PC-9 (cell line): Measurements from ENCODE around the gene MVB12B. TPM values are rescaled to one million over a fixed set of nuclear protein-coding genes. Genes with fewer than 3 reads are reported as not detected.

ENCODE experiments used
- BruUV-seq: library from RNA; stranded (reverse); fragments of 400-500 nt; replicated peaks from 2 replicates; lab custom pipeline; 2021; lab: Mats Ljungman, UMichigan
- CTCF ChIA-PET: fragments of 300-600 bp; sonication (Branson Sonifier 250); formaldehyde crosslinking; loops from one replicate; lab custom pipeline; 2022; ENCODE audit warnings: antibody characterized with exemption; lab: Charles Lee
- POLR2A ChIA-PET: fragments of 300-600 bp; sonication (Branson Sonifier 250); formaldehyde crosslinking; loops from one replicate; lab custom pipeline; 2022; ENCODE audit warnings: antibody characterized with exemption; ENCODE audit not compliant: unreplicated experiment; lab: Charles Lee
- DNase-seq, 2 experiments: peaks; one replicate each; pipeline versions ENCODE4 v3.0.0 to v3.0.0-alpha.2; 2015 to 2022; ENCODE audit warnings: mixed read lengths in 1 of 2
- H2AFZ ChIP-seq: fragments of 200-600 bp; sonication (generic); 2 replicates; pipeline ENCODE4 v1.8.1; 2017; ENCODE audit warnings: antibody characterized with exemption
- H3F3A ChIP-seq: fragments of 200-600 bp; sonication (generic); 2 replicates; pipeline ENCODE4 v1.8.1; 2017; ENCODE audit warnings: antibody characterized with exemption, mild to moderate bottlenecking, low read depth; ENCODE audit not compliant: insufficient read depth
- H3K27ac ChIP-seq: fragments of 200-600 bp; sonication (generic); 2 replicates; pipeline ENCODE4 v1.6.1; 2016; ENCODE audit warnings: mixed run types
- H3K27me3 ChIP-seq: fragments of 200-600 bp; sonication (generic); 2 replicates; pipeline ENCODE4 v1.6.1; 2016; ENCODE audit warnings: low read depth, mixed run types; ENCODE audit not compliant: insufficient read depth
- H3K36me3 ChIP-seq: fragments of 200-600 bp; sonication (generic); 2 replicates; pipeline ENCODE4 v1.6.1; 2016; ENCODE audit warnings: low read depth, mixed run types
- H3K4me1 ChIP-seq: fragments of 200-600 bp; sonication (generic); replicated peaks from 2 replicates; pipeline ENCODE4 v1.6.1; 2016; ENCODE audit warnings: mixed run types; ENCODE audit not compliant: insufficient read depth
- H3K4me2 ChIP-seq: fragments of 200-600 bp; sonication (generic); 2 replicates; pipeline ENCODE4 v1.6.1; 2017; ENCODE audit warnings: mixed run types
- H3K4me3 ChIP-seq: fragments of 200-600 bp; sonication (generic); 2 replicates; pipeline ENCODE4 v1.6.1; 2016; ENCODE audit warnings: mixed run types
- H3K79me2 ChIP-seq: fragments of 200-600 bp; sonication (generic); 2 replicates; pipeline ENCODE4 v1.6.1; 2017; ENCODE audit warnings: low read depth, mixed run types
- H3K9me2 ChIP-seq: fragments of 200-600 bp; sonication (generic); 2 replicates; pipeline ENCODE4 v1.8.1; 2017; ENCODE audit warnings: mild to moderate bottlenecking; ENCODE audit not compliant: insufficient read depth
- H3K9me3 ChIP-seq: fragments of 200-600 bp; sonication (generic); 2 replicates; pipeline ENCODE4 v1.8.1; 2016; ENCODE audit warnings: low read depth; ENCODE audit not compliant: insufficient read depth
- H4K20me1 ChIP-seq: fragments of 200-600 bp; sonication (generic); 2 replicates; pipeline ENCODE4 v1.8.1; 2017; ENCODE audit not compliant: insufficient read depth
- EZH2 ChIP-seq: fragments of 200-600 bp; sonication (generic); IDR thresholded peaks from 2 replicates; pipeline ENCODE4 v1.8.0; 2017; ENCODE audit warnings: antibody characterized with exemption, low read depth
- intact Hi-C: fragments of 100-400 bp; cut with micrococcal nuclease; formaldehyde crosslinking; loops from one replicate; pipeline ENCODE4 v1.10.0; 2022; ENCODE audit not compliant: unreplicated experiment
- total RNA-seq: library from RNA; stranded (reverse); gene quantifications from 2 replicates; pipeline ENCODE4 v1.2.3, GENCODE V29; 2021
- TF ChIP-seq, protein P1 (sequence below): fragments of 200-600 bp; sonication (generic); conservative IDR thresholded peaks from 2 replicates; pipeline ENCODE4 v1.6.1; 2017; ENCODE audit warnings: mixed run types, antibody characterized with exemption, mild to moderate bottlenecking, moderate library complexity

The MVB12B gene
- total RNA-seq, 1 experiment from 2014 or later = 8.8 TPM

- H3K27ac ChIP-seq = peak overlapping the region; percentile 69
- BruUV-seq = no TSS peak
- H3K4me1 ChIP-seq = peaks cover 35% of the 10 kb centered on the region
- H2AFZ ChIP-seq = no peak overlapping the region
- no peak overlapping the region for H3K4me3 ChIP-seq
- H3K4me2 ChIP-seq = peak overlapping the region; percentile 52
- H3K9me3 ChIP-seq = no peaks in the 10 kb centered on the region
- H3K36me3 ChIP-seq = no peaks in the 10 kb centered on the region
- H3K27me3 ChIP-seq = no peaks in the 10 kb centered on the region
- DNase-seq = no peak
- no peak for TF ChIP-seq EZH2
- TF ChIP-seq, protein P1, sequence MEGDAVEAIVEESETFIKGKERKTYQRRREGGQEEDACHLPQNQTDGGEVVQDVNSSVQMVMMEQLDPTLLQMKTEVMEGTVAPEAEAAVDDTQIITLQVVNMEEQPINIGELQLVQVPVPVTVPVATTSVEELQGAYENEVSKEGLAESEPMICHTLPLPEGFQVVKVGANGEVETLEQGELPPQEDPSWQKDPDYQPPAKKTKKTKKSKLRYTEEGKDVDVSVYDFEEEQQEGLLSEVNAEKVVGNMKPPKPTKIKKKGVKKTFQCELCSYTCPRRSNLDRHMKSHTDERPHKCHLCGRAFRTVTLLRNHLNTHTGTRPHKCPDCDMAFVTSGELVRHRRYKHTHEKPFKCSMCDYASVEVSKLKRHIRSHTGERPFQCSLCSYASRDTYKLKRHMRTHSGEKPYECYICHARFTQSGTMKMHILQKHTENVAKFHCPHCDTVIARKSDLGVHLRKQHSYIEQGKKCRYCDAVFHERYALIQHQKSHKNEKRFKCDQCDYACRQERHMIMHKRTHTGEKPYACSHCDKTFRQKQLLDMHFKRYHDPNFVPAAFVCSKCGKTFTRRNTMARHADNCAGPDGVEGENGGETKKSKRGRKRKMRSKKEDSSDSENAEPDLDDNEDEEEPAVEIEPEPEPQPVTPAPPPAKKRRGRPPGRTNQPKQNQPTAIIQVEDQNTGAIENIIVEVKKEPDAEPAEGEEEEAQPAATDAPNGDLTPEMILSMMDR = no peak
- peaks cover 27% of the 10 kb centered on the region for H3F3A ChIP-seq
- ChIA-PET CTCF (no interaction called here), POLR2A (no interaction called here)
- H3K9me2 ChIP-seq = no peaks in the 10 kb centered on the region
- intact Hi-C loops = no loop called here
- H4K20me1 ChIP-seq = no peaks in the 10 kb centered on the region
- no peaks in the 10 kb centered on the region for H3K79me2 ChIP-seq
Observed at GRCh38 chr9:126420135-126420534, 93.5 kb downstream of the MVB12B start.

DNA sequence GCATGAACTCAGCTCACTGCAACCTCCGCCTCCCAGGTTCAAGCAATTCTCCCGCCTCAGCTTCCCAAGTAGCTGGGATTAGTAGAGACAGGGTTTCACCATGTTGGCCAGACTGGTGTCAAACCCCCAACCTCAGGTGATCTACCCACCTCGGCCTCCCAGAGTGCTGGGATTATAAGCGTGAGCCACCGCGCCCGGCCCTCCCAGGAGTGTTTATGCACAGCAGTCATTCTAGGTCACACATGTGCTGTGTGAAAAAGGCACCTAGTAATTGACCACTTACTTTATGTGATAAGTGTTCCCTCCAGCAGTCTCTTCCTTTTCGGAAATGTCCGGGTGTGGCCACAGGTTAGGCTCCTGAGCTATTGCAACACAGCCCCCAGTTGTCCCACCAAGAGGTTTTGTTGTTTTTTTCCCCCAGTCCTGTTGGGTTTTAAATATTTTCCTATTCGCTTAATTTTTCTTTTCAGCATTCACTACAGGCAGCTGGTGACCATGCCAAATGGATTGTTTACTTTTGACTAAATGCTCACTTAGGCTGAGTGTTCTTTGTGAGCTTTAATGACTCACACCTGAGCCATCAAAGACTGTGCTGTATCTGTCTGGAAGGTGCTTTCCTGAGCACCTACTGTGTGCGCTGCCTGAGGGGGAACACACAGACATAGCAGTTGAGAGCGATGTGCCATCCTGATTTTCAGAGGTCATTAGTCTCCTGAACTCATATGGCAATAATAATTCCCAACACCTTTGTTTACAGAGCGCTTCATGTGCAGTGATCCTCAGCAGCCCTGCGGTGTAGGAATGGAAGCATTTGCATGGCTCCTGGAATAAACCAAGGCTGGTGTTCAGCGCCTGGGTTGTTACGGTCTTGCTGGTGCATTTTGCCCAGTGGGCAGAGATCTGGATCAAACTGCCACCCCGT lies 94.3 kb downstream of the MVB12B start:
- no peaks in the 10 kb centered on the region for H3K9me2 ChIP-seq
- H3F3A ChIP-seq = peaks cover 27% of the 10 kb centered on the region
- peak overlapping the region; percentile 69 for H3K27ac ChIP-seq
- H3K36me3 ChIP-seq = no peaks in the 10 kb centered on the region
- no peaks in the 10 kb centered on the region for H4K20me1 ChIP-seq
- H3K9me3 ChIP-seq = no peaks in the 10 kb centered on the region
- no peaks in the 10 kb centered on the region for H3K27me3 ChIP-seq
- CTCF ChIA-PET = interaction anchor here (0.8 kb wide), 1 partner anchor 1013 kb away, joined by 5 read pairs; no protein-coding TSS in a partner anchor
- peak; percentile 26 to 88 for DNase-seq
- BruUV-seq = no TSS peak
- H3K79me2 ChIP-seq = no peaks in the 10 kb centered on the region
- peak overlapping the region; percentile 52 for H3K4me2 ChIP-seq
- peaks cover 35% of the 10 kb centered on the region for H3K4me1 ChIP-seq
- no peak overlapping the region for H3K4me3 ChIP-seq
- intact Hi-C loops = no loop called here
- POLR2A ChIA-PET = no interaction called here
- no peak for TF ChIP-seq EZH2
- TF ChIP-seq, protein P1 = no peak
- H2AFZ ChIP-seq = no peak overlapping the region

DNA sequence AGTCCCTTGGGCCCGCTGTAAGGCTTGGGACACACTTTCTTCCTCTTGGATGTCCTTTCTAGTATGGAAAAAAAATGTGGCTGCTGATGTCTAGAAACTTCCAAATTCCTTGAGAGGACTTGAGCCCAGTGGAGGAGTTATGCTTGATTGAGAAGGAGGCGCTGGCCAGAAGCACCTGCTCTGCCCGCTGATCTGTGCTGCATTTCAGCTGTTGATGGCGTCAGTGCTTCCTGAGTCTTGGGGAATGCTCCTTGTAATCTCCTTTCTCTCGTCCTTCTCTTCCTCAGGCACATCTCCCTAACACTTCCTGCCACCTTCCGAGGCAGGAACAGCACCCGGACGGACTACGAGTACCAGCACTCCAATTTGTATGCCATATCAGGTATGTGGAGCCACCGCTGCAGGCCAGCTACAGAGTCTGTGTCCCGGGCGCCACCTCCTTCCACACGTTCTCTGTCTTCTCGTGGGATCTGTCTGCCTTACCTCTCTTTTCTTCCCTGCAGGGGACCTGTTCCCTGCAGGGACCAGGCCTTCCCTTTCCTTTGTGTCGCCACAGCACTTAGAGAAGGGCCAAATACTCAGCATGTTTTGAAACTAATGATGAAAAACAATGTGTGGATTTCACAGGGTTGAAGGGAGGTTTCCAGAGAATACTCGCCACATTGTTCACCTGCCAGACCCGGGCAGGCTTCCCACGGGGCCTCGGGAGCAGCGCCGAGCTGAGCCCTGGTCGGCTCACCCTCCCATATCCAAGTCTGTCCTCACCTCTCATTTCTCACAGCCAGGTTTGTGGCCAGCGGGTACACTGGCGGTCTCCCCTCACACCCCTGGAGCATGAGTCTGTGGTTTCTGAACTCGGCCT lies 95.2 kb downstream of the MVB12B start:
- no peak overlapping the region for H3K4me2 ChIP-seq
- H3K27me3 ChIP-seq = no peaks in the 10 kb centered on the region
- intact Hi-C loops = no loop called here
- no peak overlapping the region for H3K4me3 ChIP-seq
- H3K79me2 ChIP-seq = no peaks in the 10 kb centered on the region
- ChIA-PET POLR2A (no interaction called here), CTCF (no interaction called here)
- BruUV-seq = no TSS peak
- H3K27ac ChIP-seq = no peak overlapping the region
- H2AFZ ChIP-seq = no peak overlapping the region
- H3K36me3 ChIP-seq = no peaks in the 10 kb centered on the region
- H3K9me3 ChIP-seq = no peaks in the 10 kb centered on the region
- peaks cover 27% of the 10 kb centered on the region for H3F3A ChIP-seq
- no peak for TF ChIP-seq EZH2
- TF ChIP-seq, protein P1 = no peak
- no peaks in the 10 kb centered on the region for H3K9me2 ChIP-seq
- no peaks in the 10 kb centered on the region for H4K20me1 ChIP-seq
- H3K4me1 ChIP-seq = peaks cover 32% of the 10 kb centered on the region
- no peak for DNase-seq
